Heart right ventricle (tissue), 16 donors: ENCODE data around the gene ORC4. TPM values are rescaled to one million over a fixed set of nuclear protein-coding genes. Genes with fewer than 3 reads are reported as not detected.

Experiments used
- ATAC-seq, 8 donors: fragments of 200-7000 bp; cut with Tn5 transposase; one replicate each; pipeline ENCODE4 v1.9.1; 2020; ENCODE audit warnings: mild to moderate bottlenecking in 8 of 8, moderate library complexity in 8 of 8, moderate number of reproducible peaks in 1 of 8
- DNase-seq, 2 donors: peaks; one replicate each; pipeline ENCODE4 v3.0.0-alpha.2; 2020
- H3K27ac ChIP-seq, 10 donors: fragments of 200-600 bp; sonication (generic) in 2 of 10; one replicate each; pipeline versions ENCODE4 v1.5.0 to v1.8.0; 2020 to 2022; ENCODE audit warnings: mild to moderate bottlenecking in 3 of 10
- H3K27me3 ChIP-seq, 7 donors: fragments of 200-600 bp; one replicate each; pipeline ENCODE4 v1.8.0; 2021 to 2022; ENCODE audit warnings: mild to moderate bottlenecking in 2 of 7
- H3K36me3 ChIP-seq, 9 donors: fragments of 200-600 bp; sonication (generic) in 1 of 9; one replicate each; pipeline versions ENCODE4 v1.5.0 to v1.8.0; 2020 to 2022; ENCODE audit warnings: mild to moderate bottlenecking in 2 of 9
- H3K4me1 ChIP-seq, 9 donors: fragments of 200-600 bp; sonication (generic) in 1 of 9; one replicate each; pipeline versions ENCODE4 v1.5.0 to v1.8.0; 2020 to 2022; ENCODE audit warnings: mild to moderate bottlenecking in 4 of 9
- H3K4me3 ChIP-seq, 10 donors: fragments of 200-600 bp; sonication (generic) in 2 of 10; one replicate each; pipeline versions ENCODE4 v1.5.0 to v1.8.0; 2020 to 2022; ENCODE audit warnings: mild to moderate bottlenecking in 7 of 10, moderate library complexity in 2 of 10
- H3K9me3 ChIP-seq, 11 donors: fragments of 200-600 bp in 10 of 11; sonication (generic) in 2 of 11; one replicate each; pipeline versions ENCODE4 v1.5.0 to v1.8.0; 2013 to 2022; ENCODE audit warnings: mild to moderate bottlenecking in 2 of 11, control low read depth in 1 of 11, moderate library complexity in 1 of 11
- WGBS, 2 donors: extraction: QIAGEN DNeasy Blood & Tissue Kit; methylation state at CpG; one replicate each; pipeline ENCODE4 v1.1.7; 2013; ENCODE audit warnings: inconsistent platforms in 1 of 2; 5-methylcytosine and 5-hydroxymethylcytosine counted together
- intact Hi-C, 10 donors: fragments of 100-400 bp; cut with DNase I; formaldehyde crosslinking; loops; one replicate each; pipeline versions ENCODE4 v1.11.1 to v1.14.2; 2022
- polyA plus RNA-seq, 2 donors: library from polyadenylated mRNA; stranded (reverse); fragments of 200-250 nt; gene quantifications; one replicate each; pipeline ENCODE4 v1.2.3, GENCODE V29; 2013
- total RNA-seq, 10 donors: library from RNA; stranded (reverse); fragmentation: NEBNext Ultra II Directional in 3 of 10; extraction: Animal tissue kit (Norgen Biotek cat#: 25700) in 3 of 10; gene quantifications; one replicate each; pipeline versions ENCODE4 v1.2.1 to v1.2.4, GENCODE V29; 2021 to 2023
- TF ChIP-seq, protein P1 (sequence below), 9 donors: fragments of 200-600 bp; sonication (generic) in 2 of 9; IDR thresholded peaks; one replicate each; pipeline versions ENCODE4 v1.5.0 to v1.8.0; 2021 to 2022; ENCODE audit warnings: antibody characterized with exemption in 9 of 9, mild to moderate bottlenecking in 5 of 9, moderate library complexity in 1 of 9
- donor health status: Arrhythmogenic right ventricular cardiomyopathy.
- donor health status: ischemic (EF 13 %, LVEDD 7.1; RV severe dilation, severe dysfunction).
- donor health status: healthy with polysubstance abuse.
- donor health status: DM: no; HTN: yes; CAD: no.
- donor health status: DM: no; HTN: no; CAD: no.
- donor health status: ischemic (EF 25% LVEDD 6.9; RV normal size, moderate dysfunction).
- donor health status: ischemic (EF 25% LVEDD 5.7; RV mildly dilated, moderate dysfunction).
- donor health status: healthy.
- donor health status: DM: yes; HTN: yes; CAD: no.
- donor health status: Ischemic cardiomyopathy.
- donor health status: ischemic (EF 35%, LVEDD 5.7; RV mildly dilated, moderate dysfunction).
- donor health status: nonischemic (EF 11% LVEDD 7.7; RV severe dilation, severe dysfunction).
- donor health status: DM: yes; HTN: yes; CAD: no.
- donor health status: PGD.
- donor health status: ischemic (EF 29% LVEDD 5.4; RV normal size, mild dysfunction).
- donor health status: nonischemic (EF 23%, LVEDD 6.1; RV moderate dilation, normal function).

ORC4 gene
- total and polyA plus RNA-seq, 12 donors = 8.4 to 51.7 (median 38.8) TPM

DNA sequence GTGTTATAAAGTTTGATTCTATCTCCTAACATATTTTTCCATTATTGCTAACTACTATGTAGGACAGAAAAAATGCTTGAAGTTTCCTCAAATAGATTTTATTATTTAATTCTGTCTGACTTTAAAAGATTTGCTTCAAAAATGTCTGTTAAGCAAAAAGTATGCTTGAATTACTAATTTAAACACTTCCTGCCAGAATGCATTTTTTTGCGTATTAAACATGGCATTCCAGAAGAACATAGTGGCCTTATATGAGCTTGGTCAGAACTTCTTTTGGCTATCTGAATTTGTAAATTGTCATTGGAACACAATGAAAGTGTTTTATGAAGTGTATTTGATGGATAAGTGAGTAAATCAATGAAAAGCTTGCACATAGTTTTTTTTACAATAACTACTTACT is 38.1 kb upstream of the ORC4 start:
- DNase-seq (no peak), ATAC-seq (no peak)
- Histone ChIP-seq H3K4me1 (no peaks in the 10 kb centered on the region), H3K36me3 (peaks cover 0 to 15% (median 5%) of the 10 kb centered on the region in 9 donors), H3K27me3 (no peaks in the 10 kb centered on the region), H3K9me3 (no peaks in the 10 kb centered on the region), H3K27ac (no peak overlapping the region), H3K4me3 (no peak overlapping the region)
- TF ChIP-seq, protein P1, sequence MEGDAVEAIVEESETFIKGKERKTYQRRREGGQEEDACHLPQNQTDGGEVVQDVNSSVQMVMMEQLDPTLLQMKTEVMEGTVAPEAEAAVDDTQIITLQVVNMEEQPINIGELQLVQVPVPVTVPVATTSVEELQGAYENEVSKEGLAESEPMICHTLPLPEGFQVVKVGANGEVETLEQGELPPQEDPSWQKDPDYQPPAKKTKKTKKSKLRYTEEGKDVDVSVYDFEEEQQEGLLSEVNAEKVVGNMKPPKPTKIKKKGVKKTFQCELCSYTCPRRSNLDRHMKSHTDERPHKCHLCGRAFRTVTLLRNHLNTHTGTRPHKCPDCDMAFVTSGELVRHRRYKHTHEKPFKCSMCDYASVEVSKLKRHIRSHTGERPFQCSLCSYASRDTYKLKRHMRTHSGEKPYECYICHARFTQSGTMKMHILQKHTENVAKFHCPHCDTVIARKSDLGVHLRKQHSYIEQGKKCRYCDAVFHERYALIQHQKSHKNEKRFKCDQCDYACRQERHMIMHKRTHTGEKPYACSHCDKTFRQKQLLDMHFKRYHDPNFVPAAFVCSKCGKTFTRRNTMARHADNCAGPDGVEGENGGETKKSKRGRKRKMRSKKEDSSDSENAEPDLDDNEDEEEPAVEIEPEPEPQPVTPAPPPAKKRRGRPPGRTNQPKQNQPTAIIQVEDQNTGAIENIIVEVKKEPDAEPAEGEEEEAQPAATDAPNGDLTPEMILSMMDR (IDR thresholded peaks at IDR 0.05) = no peak
- WGBS, 2 donors = 87 to 90% methylated on average over 1 of the region's 1 CpG
- intact Hi-C loops = no loop called here

DNA sequence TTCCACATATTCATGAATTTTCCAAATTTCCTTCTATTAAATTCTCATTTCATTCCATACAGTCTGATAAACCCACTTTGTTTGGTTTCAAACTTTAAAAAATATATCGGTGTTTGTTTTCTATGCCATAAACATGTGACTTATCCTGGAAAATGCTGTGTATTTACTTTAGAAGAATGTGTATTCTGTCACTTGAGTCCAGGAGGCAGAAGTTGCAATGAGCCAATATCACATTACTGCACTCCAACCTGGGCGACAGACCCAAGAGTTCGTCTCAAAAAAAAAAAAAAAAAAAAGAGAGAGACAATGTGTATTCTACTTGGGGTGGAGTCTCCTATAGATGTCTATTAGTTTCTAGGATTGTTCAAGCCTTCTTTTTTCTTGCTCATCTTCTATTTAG is 32.1 kb upstream of the ORC4 start:
- WGBS, 2 donors = 97 to 100% methylated on average over 3 of the region's 3 CpGs
- intact Hi-C loops = no loop called here
- H3K27ac ChIP-seq = no peak overlapping the region

DNA sequence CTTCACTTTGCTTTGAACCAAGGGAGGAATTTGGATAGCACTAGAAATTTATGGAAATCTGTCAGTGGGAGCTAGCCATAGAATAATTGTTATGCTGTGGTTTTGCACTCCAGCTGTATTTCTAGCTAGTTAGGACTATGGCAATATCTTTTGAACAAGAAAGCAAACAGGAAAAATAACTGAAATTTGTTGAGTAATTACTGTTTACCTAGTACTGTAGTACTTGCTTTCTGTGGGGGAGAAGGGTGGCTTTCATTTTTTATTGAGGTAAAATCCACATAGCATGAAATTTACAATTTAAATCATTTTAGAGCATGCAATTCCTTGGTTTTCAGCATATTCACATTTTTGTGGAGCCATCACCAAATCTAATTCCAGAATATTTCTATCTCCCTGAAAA is 28.7 kb upstream of the ORC4 start:
- H3K27me3 ChIP-seq = no peaks in the 10 kb centered on the region
- DNase-seq (no peak), ATAC-seq (no peak)
- H3K4me3 ChIP-seq = no peak overlapping the region
- H3K27ac ChIP-seq = no peak overlapping the region
- peaks cover 0 to 3% (median 0%) of the 10 kb centered on the region in 9 donors for H3K4me1 ChIP-seq
- peaks cover 0 to 10% (median 3%) of the 10 kb centered on the region in 9 donors for H3K36me3 ChIP-seq
- TF ChIP-seq, protein P1 (IDR thresholded peaks at IDR 0.05) = no peak
- intact Hi-C loops = no loop called here
- peaks cover 0 to 13% (median 0%) of the 10 kb centered on the region in 11 donors for H3K9me3 ChIP-seq

More for the DNA sequence above, 32.1 kb upstream of the ORC4 start:
- Histone ChIP-seq H3K4me1 (peaks cover 0 to 3% (median 0%) of the 10 kb centered on the region in 9 donors), H3K36me3 (peaks cover 0 to 19% (median 5%) of the 10 kb centered on the region in 9 donors), H3K27me3 (no peaks in the 10 kb centered on the region), H3K9me3 (peaks cover 0 to 13% (median 0%) of the 10 kb centered on the region in 11 donors), H3K4me3 (no peak overlapping the region)
- ATAC-seq (no peak), DNase-seq (no peak)
- TF ChIP-seq, protein P1 (IDR thresholded peaks at IDR 0.05) = no peak

DNA sequence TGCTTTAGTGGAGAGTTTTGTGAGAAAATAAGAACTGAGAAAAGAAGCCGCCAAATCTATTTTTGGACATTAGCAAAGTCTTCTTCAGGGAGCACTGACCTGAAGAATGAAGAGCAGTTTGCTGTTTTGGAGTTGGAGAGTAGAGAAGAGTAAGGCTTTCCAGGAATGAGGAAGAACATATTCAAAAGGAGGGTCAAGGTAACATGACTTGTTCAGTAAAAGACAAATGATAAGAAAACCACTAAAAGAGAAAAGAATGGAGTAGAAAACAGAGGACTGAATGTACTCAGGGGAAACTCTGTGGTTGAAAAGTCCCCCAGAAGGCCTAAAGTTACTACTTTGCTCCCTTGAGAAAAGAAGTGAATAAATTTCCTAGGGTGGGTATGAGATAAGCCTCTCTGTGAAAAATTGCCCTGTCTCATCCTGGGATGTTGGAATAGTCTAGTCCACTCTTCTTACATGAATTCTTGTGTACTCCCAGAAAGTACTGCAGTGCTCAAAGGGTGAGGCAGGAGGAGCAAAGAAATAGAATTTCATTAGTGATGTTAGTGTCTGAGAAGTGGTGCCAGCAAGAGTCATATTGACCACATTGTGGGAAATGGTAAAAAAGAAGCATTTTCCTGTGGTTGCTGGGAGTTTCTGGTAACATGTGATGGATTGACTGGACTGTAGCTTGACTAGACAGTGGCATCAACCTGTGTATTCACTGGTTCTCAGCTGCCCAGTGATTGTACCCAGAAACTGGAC is 28.1 kb upstream of the ORC4 start:
- H3K36me3 ChIP-seq = peaks cover 0 to 4% (median 0%) of the 10 kb centered on the region in 9 donors
- 88 to 89% methylated on average over 1 of the region's 1 CpG for WGBS, 2 donors
- peaks cover 0 to 13% (median 0%) of the 10 kb centered on the region in 11 donors for H3K9me3 ChIP-seq
- TF ChIP-seq, protein P1 (IDR thresholded peaks at IDR 0.05) = no peak
- DNase-seq = no peak
- H3K4me3 ChIP-seq = no peak overlapping the region
- no peaks in the 10 kb centered on the region for H3K27me3 ChIP-seq
- H3K27ac ChIP-seq = no peak overlapping the region
- peaks cover 0 to 3% (median 0%) of the 10 kb centered on the region in 9 donors for H3K4me1 ChIP-seq
- ATAC-seq = no peak
- intact Hi-C loops = no loop called here
